Measurements from ENCODE around the gene ARHGEF1.
"Not testable (repeated sequence)": the region's sequence is repeated elsewhere in the genome, so short reads cannot be mapped to it uniquely, and the experiment has no call there.

Gene ARHGEF1

GRCh38 chr19:41934849-41935374 is 51.9 kb downstream of the ARHGEF1 start:
- DNase-seq: peak; percentile 60

DNA sequence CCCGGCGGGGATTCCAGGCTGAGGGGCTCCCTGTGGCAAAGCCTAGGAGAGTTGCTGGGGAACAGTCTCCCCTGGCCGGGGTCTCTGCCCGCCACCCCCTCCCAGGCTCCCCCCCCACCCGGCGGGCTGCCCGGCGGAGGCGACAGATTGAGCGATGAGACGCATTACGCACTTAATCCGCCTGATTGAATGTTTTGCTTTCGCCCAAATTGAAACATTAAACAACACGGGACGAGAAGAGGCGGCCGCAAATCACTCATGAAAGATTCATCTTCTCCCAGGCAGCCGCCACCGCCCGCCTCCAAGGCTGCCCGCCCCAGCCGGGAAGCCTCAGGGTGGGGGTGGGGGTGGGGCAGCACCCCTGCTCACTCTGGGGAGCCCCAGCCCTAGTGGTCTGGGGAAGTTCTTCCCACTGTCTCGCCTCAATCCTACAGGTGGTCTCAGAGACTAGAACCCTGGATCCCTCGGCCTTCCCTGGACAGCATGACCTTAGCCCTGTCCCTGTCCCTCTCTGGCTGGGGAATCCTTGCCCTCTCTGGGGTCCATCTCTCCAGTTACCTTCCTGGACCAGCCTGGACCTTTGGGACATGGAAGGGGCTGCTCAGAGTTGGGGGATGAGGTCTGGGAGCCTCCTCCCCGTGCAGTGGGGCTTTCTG is 52.9 kb downstream of the ARHGEF1 start:
- peak; percentile 30 for DNase-seq

DNA sequence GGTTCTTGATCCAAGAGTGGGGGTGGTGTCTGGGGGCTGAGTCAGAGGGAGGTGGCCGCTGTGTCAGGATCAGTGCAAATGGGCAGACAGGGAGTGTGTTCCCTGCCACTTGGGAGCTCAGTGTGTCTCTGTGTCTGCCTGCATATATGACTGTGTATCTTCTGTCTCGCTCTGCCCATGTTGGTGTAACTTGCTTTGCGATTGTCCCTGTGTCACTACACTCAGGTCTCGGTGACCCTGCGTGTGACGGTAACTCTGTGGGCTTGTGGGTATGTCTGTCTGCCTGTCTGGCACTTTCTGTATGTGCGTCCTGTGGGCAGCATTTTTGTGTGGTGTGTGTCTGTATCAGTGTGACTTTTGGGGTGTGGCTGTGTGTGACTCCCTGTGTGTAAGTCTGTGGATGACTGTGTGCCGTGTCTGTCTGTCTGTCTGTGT is 53.4 kb downstream of the ARHGEF1 start:
- DNase-seq: peak; percentile 44

- no peak for DNase-seq
Observed at GRCh38 chr19:41936961-41937360, 54.0 kb downstream of the ARHGEF1 start.

DNA sequence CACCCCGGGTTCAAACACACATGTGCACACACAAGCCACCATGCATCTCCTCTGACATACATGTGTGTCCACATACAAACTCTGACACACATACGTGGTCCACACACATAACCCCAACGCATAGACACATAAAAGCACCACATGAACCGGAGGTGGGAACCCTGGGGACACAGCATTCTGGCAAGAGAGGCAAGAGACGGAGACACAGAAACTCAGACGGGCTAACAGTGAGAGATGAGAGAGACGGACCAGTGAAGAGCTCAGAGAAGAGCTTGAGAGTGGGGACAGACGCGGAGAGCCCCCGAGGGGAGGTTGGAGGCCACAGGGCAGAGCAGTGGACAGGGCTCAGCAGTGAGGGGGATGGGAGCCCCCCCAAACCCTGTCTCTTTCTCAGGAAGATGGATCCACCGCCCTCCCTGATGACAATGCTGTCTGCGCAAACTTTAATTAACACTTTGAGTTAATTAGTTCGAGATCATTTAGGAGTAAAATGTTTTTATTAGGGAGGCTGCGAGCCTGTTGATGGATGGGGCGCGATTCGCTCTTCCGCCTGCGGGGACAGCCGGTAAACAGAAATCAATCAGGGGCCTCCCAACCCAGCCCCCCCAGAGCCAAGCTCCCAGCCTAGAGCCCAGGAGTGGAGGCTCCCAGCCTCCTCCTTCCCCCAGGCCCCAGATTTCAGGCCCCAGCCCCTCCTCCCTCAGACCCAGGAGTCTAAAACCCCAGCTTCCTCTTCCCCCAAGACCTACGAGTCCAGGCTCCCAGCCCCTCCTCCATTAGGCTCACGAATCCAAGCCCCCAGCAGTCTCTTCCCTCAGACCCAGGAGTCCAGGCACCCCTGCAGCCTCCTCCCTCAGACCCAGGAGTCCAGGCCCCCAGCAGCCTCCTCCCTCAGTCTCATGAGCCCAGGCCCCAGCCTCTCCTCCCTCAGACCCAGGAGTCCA is 54.8 kb downstream of the ARHGEF1 start:
- DNase-seq: no peak

DNA sequence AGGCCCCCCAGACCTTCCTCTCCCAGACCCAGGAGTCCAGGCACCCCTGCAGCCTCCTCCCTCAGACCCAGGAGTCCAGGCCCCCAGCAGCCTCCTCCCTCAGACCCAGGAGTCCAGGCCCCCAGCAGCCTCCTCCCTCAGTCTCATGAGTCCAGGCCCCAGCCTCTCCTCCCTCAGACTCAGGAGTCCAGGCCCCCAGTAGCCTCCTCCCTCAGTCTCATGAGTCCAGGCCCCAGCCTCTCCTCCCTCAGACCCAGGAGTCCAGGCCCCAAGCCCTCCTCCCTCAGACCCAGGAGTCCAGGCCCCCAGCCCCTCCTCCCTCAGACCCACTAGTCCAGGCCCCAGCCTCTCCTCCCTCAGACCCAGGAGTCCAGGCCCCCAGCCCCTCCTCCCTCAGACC is 56.2 kb downstream of the ARHGEF1 start:
- DNase-seq: not testable (repeated sequence)

DNA sequence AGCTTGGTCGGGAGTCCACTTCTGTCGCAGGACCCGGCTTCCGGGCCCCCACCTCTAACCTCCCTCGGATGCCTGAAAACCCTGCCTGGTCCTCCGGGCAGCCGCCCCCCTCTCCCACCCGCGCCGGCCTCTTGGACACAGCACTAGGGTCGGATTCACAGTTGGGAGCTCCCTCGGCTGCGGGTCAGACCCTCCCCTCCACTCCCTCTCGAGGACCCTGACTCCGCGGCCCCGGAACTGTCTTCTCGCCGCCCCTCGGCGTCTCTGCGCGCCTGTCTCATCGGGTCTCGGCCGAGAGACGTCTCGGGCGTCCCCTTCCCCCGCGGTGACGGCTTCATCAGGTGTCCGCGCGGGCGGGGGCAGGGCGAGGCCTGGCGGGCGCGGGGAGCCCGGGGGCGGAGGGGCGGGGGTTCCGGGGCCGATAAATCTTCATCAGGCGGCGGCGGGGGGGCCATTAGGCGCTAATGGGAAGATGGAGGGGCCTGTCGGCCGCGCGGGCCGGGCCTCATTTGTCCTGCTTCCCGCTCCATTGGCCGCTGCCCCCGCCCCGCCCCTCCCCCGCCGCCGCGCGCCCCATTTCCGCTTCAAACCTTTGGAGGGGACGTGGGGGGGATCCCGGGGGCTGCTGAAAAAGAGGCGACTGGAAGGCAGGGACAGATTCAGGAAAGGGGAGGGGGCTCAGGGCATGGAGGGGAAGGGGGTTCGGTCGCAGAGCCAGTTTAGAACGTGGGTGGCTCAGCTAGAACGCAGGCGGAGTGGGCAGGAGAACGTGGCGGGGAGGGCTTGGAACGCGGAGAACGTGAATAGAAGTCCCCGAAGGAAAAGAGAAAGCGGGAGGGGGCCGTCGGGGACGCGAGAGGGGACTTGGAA is 57.1 kb downstream of the ARHGEF1 start:
- DNase-seq: peak; percentile 57

- DNase-seq: no peak
Observed at GRCh38 chr19:41940731-41941409, 57.9 kb downstream of the ARHGEF1 start.

DNA sequence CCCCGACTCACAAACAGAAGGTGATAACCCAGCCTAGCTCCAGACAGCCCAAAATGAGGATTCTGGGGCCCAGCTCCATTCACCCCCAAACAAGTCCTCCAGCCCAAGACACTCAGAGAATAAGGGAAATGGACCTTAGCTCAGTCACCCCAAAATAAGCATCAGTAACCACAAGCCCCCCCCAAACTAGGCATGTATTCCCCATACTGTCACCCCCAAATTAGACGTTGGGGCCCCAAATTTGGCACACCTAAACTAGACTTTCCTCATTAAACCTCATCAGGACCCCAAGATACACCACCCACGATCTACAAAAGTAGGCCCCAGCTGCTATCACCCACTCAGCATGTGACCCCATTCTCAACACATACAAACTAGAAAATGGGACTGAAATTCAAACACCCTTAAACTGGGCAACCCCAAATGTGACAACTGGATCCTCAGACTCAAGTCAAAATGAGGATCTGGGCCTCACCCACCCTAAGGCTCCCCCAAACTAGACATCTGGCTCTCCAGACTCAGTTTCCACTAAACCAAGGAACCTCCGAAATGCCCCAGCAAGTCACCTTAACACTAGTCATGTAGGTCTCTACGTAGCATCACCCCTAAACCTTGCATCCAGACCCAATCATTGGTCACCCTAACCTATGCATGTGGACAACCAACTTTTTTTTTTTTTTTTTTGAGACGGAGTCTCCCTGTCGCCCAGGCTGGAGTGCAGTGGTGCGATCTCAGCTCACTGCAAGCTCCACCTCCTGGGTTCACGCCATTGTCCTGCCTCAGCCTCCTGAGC is 58.6 kb downstream of the ARHGEF1 start:
- DNase-seq: no peak

GRCh38 chr19:41944336-41944735 is 61.4 kb downstream of the ARHGEF1 start:
- peak; percentile 44 for DNase-seq

- no peak for DNase-seq
Observed at GRCh38 chr19:41945135-41945766, 62.3 kb downstream of the ARHGEF1 start.

GRCh38 chr19:41947091-41947490 is 64.1 kb downstream of the ARHGEF1 start:
- DNase-seq: no peak

- peak; percentile 74 for DNase-seq
Observed at GRCh38 chr19:41951686-41952172, 68.7 kb downstream of the ARHGEF1 start.

DNA sequence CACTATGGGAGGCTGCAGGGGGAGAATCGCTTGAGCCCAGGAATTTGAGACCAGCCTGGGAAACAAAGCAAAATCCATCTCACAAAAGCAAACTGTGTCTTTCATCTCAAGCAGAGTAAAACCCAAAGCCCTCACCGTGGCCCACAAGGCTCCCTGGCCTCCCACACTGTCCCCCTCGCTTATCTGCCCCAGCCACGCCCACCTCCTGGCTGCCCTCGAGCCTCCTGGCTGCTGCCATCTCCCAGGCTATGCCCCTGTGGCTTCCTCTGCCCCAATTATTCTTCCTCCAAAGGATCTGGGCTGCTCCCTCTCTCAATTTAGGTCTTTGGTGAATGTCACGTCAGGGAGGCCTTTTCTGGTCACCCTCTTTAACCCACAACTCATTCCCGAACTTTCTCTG is 72.5 kb downstream of the ARHGEF1 start:
- DNase-seq: no peak

GRCh38 chr19:41956621-41957020 is 73.6 kb downstream of the ARHGEF1 start:
- no peak for DNase-seq

Data from EL (cell line).